HG02852 (cell line): ENCODE results near the gene MLLT6.

ENCODE experiments used
- ATAC-seq: cut with Tn5 transposase; IDR thresholded peaks from one replicate; pipeline ENCODE4 v1.9.1; 2021; ENCODE audit warnings: mild to moderate bottlenecking, moderate library complexity; ENCODE audit not compliant: unreplicated experiment

The MLLT6 gene

GRCh38 chr17:38674749-38675615, 30.1 kb upstream of the MLLT6 start, which contains the start of gene EPOP:
TSS of gene EPOP (minus strand) at chr17:38674957. CDS start at chr17:38674495, 462 bp downstream.
- ATAC-seq = peak; percentile 77

DNA sequence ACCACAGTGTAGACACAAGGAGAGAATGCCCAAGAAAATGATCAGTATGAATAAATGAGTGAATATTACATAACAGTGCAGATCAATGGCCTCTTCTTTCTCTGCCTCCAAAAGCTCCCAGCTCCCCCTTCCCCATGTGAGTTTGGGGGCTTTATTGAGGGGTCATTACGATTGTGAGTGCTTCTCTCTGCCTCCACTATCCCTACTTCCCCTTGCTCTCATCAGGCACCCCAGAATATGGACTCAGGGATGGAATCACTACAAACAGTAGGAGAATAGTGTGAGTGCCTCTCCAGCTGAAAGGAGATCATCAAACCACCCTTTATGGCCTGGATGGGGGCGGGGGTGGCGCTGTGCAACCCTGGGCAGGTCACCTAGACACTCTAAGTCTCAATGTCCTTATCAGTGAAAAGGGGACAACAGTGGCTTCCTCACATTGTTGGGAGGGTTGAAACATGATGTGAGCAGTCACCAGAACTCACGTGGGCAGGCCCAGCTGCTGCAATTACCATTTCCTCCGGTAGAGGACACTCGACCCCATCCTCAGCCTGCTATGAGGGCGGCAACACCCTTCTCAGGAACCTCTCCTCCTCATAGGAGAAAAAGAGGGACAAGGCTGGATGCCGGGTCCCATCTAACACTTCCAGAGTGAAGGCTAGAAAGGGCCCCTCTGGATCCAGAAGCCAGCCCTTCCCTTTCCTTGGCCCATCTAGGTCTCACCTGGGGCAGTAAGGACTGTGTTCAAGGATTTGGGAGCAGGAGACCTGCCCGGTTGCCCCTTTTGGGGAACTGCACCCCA, 28.2 kb upstream of the MLLT6 start:
- ATAC-seq = no peak

DNA sequence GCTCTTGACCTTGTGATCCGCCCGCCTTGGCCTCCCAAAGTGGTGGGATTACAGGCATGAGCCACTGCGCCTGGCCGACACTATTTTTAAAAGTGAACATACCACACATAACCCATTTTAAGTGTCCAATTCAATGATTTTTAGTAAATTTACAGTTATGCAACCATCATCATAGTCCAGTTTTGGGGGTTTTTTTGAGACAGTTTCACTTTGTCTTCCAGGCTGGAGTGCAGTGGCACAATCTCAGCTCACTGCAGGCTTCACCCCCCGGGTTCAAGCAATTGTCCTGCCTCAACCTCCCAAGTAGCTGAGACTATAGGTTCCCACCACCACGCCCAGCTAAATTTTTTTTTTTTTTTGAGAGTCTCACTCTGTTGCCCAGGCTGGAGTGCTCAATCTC, 27.3 kb upstream of the MLLT6 start:
- no peak for ATAC-seq

GRCh38 chr17:38681096-38681495, 24.0 kb upstream of the MLLT6 start:
- ATAC-seq = no peak

- ATAC-seq = no peak
Measured at GRCh38 chr17:38685491-38685890, 19.6 kb upstream of the MLLT6 start.

- ATAC-seq = no peak
Measured at GRCh38 chr17:38687286-38687685, 17.8 kb upstream of the MLLT6 start.

DNA sequence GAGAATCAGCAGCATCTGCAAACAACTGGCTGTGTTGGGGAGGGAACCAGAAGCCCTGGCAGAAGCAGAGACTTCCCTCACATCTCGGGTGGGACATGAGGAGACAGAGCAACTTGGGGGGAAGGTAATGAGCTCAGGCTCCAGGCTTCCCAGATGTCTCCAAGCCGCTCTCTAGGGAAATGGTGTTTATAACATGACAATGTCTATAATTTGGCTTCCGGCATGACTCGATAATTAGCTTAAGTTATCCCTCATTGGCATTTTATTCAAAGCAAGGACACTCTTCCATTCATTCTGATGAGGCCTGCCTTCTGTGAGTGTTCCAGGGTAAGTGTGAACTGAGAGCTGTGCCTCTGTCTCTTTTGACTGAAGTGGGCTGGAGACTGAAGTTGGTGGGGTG, 14.7 kb upstream of the MLLT6 start:
- no peak for ATAC-seq

- ATAC-seq = no peak
Measured at GRCh38 chr17:38691154-38691553, 13.9 kb upstream of the MLLT6 start.

- ATAC-seq = no peak
Measured at GRCh38 chr17:38693700-38694329, 11.3 kb upstream of the MLLT6 start.

GRCh38 chr17:38697061-38697820, 7.8 kb upstream of the MLLT6 start:
- ATAC-seq = no peak

GRCh38 chr17:38698760-38699159, 6.3 kb upstream of the MLLT6 start:
- no peak for ATAC-seq

GRCh38 chr17:38701504-38702165, 3.4 kb upstream of the MLLT6 start:
- ATAC-seq = no peak

DNA sequence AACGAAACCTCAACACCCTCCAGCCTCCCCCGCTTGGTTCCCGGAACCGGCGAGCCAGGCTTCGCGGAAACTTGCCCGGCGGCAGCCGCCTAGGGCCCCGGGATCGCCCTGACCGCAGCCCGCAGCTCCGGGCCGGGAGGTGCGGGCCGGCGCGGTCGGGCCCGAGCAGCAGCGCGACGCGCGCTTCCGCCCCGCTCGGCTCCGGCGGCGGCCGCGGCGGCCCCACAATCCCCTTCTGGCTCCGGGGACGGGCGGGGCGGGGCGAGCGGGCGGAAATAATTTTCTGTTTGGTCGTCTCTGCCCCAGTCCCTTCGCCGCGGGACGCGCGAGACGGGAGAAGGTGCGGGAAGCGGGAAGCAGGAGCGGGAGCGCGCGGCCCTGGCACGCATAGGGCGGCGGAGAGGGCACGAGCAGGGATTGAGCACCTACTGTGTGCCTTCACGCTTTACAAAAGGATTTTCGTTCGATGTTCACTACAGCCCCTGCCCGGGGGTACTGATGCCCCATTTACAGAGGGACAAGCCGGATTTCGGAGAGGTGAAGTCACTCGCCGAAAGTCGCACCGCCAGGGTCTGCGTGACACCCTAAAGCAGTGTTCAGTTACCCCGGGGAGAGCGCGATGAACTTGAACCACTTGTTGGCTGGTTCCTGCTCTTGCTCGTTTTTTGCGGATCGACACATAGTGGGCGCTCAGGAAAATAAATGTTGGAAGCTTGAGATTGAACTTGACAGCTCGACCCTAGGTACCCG, 2.7 kb upstream of the MLLT6 start:
- ATAC-seq = no peak

DNA sequence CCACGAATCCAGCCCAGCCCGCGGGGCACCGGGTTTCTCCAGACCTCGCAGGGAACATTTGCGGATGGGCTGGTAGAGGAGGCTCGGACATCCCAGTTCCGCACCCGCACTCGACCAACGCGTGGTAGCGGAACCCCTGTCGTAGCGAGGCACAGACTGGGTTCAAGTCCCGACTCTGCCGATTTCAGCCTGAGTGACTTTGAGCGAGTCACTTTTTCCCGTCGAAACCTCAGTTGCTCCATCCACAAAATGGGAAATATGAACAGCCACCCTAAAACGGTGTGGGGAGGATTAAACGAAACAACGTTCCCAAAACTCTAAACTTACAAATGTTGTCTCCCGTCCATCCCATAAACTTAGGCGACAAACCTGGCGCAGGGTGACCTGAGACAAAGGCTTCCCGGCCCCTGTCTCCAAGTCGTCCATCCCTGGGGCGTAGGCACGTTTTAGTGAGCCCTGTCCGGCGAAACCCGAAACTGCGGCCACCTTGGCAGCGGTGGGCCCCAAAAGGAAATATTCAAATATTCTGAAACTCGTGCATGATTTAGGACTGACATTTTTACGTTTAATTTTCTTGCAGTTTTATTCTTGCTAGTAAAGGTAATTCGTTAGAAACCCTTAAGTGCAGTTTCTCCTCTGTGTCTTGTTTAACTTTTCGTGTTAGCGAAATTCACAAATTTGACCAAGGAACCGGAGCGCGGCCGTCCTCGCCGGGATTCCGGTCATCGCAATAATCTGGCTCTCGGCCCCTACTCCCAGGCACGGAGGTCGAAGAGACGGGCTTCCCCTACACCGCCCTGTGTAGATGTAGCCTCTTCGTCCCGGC, 1.9 kb upstream of the MLLT6 start:
- ATAC-seq = no peak

DNA sequence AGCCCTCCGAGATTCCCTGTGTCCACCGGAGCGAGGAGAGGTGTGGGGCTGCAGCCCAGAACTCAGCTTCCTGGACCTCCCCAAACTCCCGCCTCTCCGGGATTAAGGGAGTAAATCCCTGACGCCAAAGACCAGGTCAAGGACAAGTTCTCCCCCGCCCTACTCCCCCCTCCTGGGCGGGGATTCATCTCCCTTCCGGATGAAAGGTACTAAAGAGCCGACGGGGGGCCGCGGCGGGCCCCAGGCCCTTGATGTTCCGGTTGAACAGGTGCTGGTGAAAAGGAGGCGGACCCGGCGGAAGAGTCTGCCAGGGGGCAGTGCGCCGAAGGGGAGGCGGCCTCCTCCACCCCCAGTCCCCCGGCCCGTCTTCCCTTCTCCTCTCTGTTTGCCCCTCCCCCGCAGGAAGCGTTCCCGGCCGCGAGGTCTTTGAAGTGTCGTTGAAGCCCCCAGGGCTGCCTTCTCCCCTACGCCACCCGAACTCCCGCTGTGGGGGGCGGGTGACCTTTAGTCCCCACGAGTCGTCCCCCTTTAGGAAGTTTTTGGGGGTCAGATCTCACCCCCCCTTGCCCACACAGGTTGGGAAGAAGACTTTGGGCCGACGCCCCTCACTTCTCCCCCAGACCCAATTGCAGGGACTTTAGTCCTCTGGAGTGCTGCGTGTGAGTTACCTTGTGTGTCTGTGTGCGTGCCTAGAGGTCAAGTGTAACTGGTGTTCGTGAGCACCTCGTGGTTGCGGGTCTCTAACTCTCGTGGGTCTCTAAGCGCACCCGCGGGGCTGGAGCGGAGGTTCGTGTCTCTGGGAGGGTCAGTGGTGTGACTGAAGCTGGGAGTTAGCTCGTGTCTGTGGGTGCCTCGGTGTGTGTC, 1.1 kb upstream of the MLLT6 start:
- ATAC-seq = no peak

DNA sequence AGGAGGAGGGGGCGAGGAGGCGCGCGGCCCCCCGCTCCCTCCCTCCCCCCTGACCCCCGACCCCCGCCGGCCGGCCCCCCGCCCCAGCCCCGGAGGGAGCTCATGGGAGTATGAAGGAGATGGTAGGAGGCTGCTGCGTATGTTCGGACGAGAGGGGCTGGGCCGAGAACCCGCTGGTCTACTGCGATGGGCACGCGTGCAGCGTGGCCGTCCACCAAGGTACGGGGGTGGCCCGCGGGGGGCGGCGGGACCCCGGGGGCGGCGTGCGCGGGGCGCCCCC, 390 bp downstream of the MLLT6 start:
- no peak for ATAC-seq

- no peak for ATAC-seq
Measured at GRCh38 chr17:38705803-38706504, 881 bp downstream of the MLLT6 start.
